H9 (cell line): ENCODE data around the gene MAP2. TPM values are rescaled to one million over a fixed set of nuclear protein-coding genes. Genes with fewer than 3 reads are reported as not detected.

Experiments
- DNase-seq: peaks from one replicate; pipeline ENCODE4 v3.0.0-alpha.2; 2017
- H2AFZ ChIP-seq: one replicate; pipeline ENCODE4 v1.6.1; 2013; ENCODE audit warnings: mild to moderate bottlenecking, low read length, control low read depth, moderate library complexity
- H2AK5ac ChIP-seq: 2 replicates; pipeline ENCODE4 v1.6.1; 2013; ENCODE audit warnings: low read length, control low read depth, mixed read lengths; ENCODE audit not compliant: insufficient read length
- H2BK120ac ChIP-seq: one replicate; pipeline ENCODE4 v1.6.1; 2013; ENCODE audit warnings: low read depth, mild to moderate bottlenecking, low read length, control low read depth, inconsistent platforms; ENCODE audit not compliant: poor library complexity, severe bottlenecking
- H2BK12ac ChIP-seq: 2 replicates; pipeline ENCODE4 v1.6.1; 2013; ENCODE audit warnings: low read length, control low read depth, mixed read lengths, low read depth; ENCODE audit not compliant: insufficient read length
- H2BK15ac ChIP-seq: 2 replicates; pipeline ENCODE4 v1.6.1; 2013; ENCODE audit warnings: low read depth, low read length, control low read depth
- H2BK20ac ChIP-seq: one replicate; pipeline ENCODE4 v1.6.1; 2013; ENCODE audit warnings: low read depth, mild to moderate bottlenecking, low read length, control low read depth, inconsistent platforms; ENCODE audit not compliant: poor library complexity, severe bottlenecking
- H2BK5ac ChIP-seq: 2 replicates; pipeline ENCODE4 v1.6.1; 2013; ENCODE audit warnings: low read length, control low read depth, mixed read lengths; ENCODE audit not compliant: insufficient read length
- H3K14ac ChIP-seq: 2 replicates; pipeline ENCODE4 v1.6.1; 2013; ENCODE audit warnings: low read length, control low read depth; ENCODE audit not compliant: insufficient read depth
- H3K18ac ChIP-seq: 2 replicates; pipeline ENCODE4 v1.6.1; 2013; ENCODE audit warnings: low read depth, mild to moderate bottlenecking, mixed read lengths, low read length, control low read depth; ENCODE audit not compliant: insufficient read length
- H3K23ac ChIP-seq: 2 replicates; pipeline ENCODE4 v1.6.1; 2013; ENCODE audit warnings: low read length, control low read depth, mixed read lengths, low read depth; ENCODE audit not compliant: insufficient read length
- H3K23me2 ChIP-seq: 2 replicates; pipeline ENCODE4 v1.6.1; 2013; ENCODE audit warnings: low read depth, mild to moderate bottlenecking, mixed read lengths, low read length, control low read depth; ENCODE audit not compliant: insufficient read length, poor library complexity, severe bottlenecking
- H3K27ac ChIP-seq: 2 replicates; pipeline ENCODE4 v1.5.1; 2013; ENCODE audit warnings: low read length, control low read depth, mixed read lengths, low read depth; ENCODE audit not compliant: insufficient read length
- H3K27me3 ChIP-seq: 2 replicates; pipeline ENCODE4 v1.6.1; 2013; ENCODE audit warnings: low read length, control low read depth, inconsistent platforms; ENCODE audit not compliant: insufficient read depth
- H3K4ac ChIP-seq: 2 replicates; pipeline ENCODE4 v1.6.1; 2013; ENCODE audit warnings: low read depth, mild to moderate bottlenecking, control low read depth, inconsistent platforms, low read length, moderate library complexity
- H3K4me1 ChIP-seq: 2 replicates; pipeline ENCODE4 v1.6.1; 2013; ENCODE audit warnings: low read length, control low read depth, inconsistent platforms; ENCODE audit not compliant: insufficient read depth
- H3K4me2 ChIP-seq: 2 replicates; pipeline ENCODE4 v1.6.1; 2013; ENCODE audit warnings: low read length, control low read depth, mixed read lengths; ENCODE audit not compliant: insufficient read length, insufficient read depth
- H3K56ac ChIP-seq: 2 replicates; pipeline ENCODE4 v1.6.1; 2013; ENCODE audit warnings: low read depth, mild to moderate bottlenecking, mixed read lengths, low read length, control low read depth; ENCODE audit not compliant: insufficient read length
- H3K79me1 ChIP-seq: 2 replicates; pipeline ENCODE4 v1.6.1; 2013; ENCODE audit warnings: low read depth, mild to moderate bottlenecking, moderate library complexity, low read length, control low read depth, inconsistent platforms; ENCODE audit not compliant: insufficient read depth, poor library complexity, severe bottlenecking
- H3K79me2 ChIP-seq: 2 replicates; pipeline ENCODE4 v1.6.1; 2013; ENCODE audit warnings: low read length, control low read depth, inconsistent platforms; ENCODE audit not compliant: insufficient read depth
- H3K9ac ChIP-seq: 2 replicates; pipeline ENCODE4 v1.6.1; 2013; ENCODE audit warnings: low read length, control low read depth, mixed read lengths; ENCODE audit not compliant: insufficient read length; ENCODE audit errors: extremely low read depth
- H3K9me3 ChIP-seq: one replicate; pipeline ENCODE4 v1.6.1; 2013; ENCODE audit warnings: low read depth, low read length, inconsistent platforms; ENCODE audit not compliant: control insufficient read depth
- H3T11ph ChIP-seq: one replicate; pipeline ENCODE4 v1.6.1; 2013; ENCODE audit warnings: mild to moderate bottlenecking, low read length, control low read depth, inconsistent platforms
- H4K20me1 ChIP-seq: one replicate; pipeline ENCODE4 v1.6.1; 2013; ENCODE audit not compliant: control insufficient read depth, insufficient read length, insufficient read depth
- H4K5ac ChIP-seq: 2 replicates; pipeline ENCODE4 v1.6.1; 2013; ENCODE audit warnings: low read depth, mild to moderate bottlenecking, mixed read lengths, low read length, control low read depth; ENCODE audit not compliant: insufficient read length
- H4K8ac ChIP-seq: replicated peaks from 2 replicates; pipeline ENCODE4 v1.6.1; 2013; ENCODE audit warnings: low read length, control low read depth, mixed read lengths, low read depth; ENCODE audit not compliant: insufficient read length
- H4K91ac ChIP-seq: 2 replicates; pipeline ENCODE4 v1.6.1; 2013; ENCODE audit warnings: low read depth, mild to moderate bottlenecking, moderate library complexity, mixed read lengths, low read length, control low read depth; ENCODE audit not compliant: insufficient read length
- H3K27ac Mint-ChIP-seq, 3 experiments: 2 replicates in 2 of 3; 3 replicates in 1 of 3; pipeline ENCODE4 v1.8.0; 2020 to 2021; ENCODE audit warnings: mixed read lengths in 3 of 3, mild to moderate bottlenecking in 1 of 3, moderate library complexity in 1 of 3
- H3K27me3 Mint-ChIP-seq: 2 replicates; pipeline ENCODE4 v1.8.0; 2021; ENCODE audit warnings: low read depth, mild to moderate bottlenecking, moderate library complexity, mixed read lengths
- H3K36me3 Mint-ChIP-seq, 3 experiments: 2 replicates in 2 of 3; 3 replicates in 1 of 3; pipeline ENCODE4 v1.8.0; 2020 to 2021; ENCODE audit warnings: low read depth in 3 of 3, mixed read lengths in 3 of 3; ENCODE audit not compliant: insufficient read depth in 1 of 3
- H3K4me1 Mint-ChIP-seq, 2 experiments: 2 replicates each; pipeline ENCODE4 v1.8.0; 2020; ENCODE audit warnings: mixed read lengths in 2 of 2
- H3K4me3 Mint-ChIP-seq, 2 experiments: 2 replicates in 1 of 2; 3 replicates in 1 of 2; pipeline ENCODE4 v1.8.0; 2020 to 2021; ENCODE audit warnings: mild to moderate bottlenecking in 2 of 2, mixed read lengths in 2 of 2, moderate library complexity in 1 of 2
- H3K9me3 Mint-ChIP-seq, 2 experiments: 2 replicates in 1 of 2; 3 replicates in 1 of 2; pipeline ENCODE4 v1.8.0; 2020; ENCODE audit warnings: mild to moderate bottlenecking in 2 of 2, mixed read lengths in 2 of 2, moderate library complexity in 1 of 2
- WGBS: extraction: QIAGEN DNeasy Blood & Tissue Kit; methylation state at CpG from one replicate; pipeline ENCODE4 v1.1.7; 2013; ENCODE audit warnings: missing lambda C conversion rate, low lambda C conversion rate, mixed read lengths; ENCODE audit not compliant: insufficient read length; ENCODE audit errors: extremely low coverage; 5-methylcytosine and 5-hydroxymethylcytosine counted together
- total RNA-seq: library from RNA; stranded (reverse); gene quantifications from 2 replicates; pipeline ENCODE4 v1.2.1, GENCODE V29; 2021
- TF ChIP-seq, protein P1 (sequence below): fragments of 200-600 bp; sonication (generic); conservative IDR thresholded peaks from 3 replicates; pipeline ENCODE4 v1.8.0; 2021; ENCODE audit warnings: antibody characterized with exemption, mild to moderate bottlenecking

MAP2 gene
- total RNA-seq, 1 experiment from 2014 or later, result 0.87 TPM

- Histone ChIP-seq H2BK5ac (no peak overlapping the region), H3K4ac (no peak overlapping the region), H3K27ac (no peak overlapping the region), H2BK12ac (no peak overlapping the region), H2BK120ac (no peak overlapping the region), H3K27me3 (no peaks in the 10 kb centered on the region), H2BK15ac (no peak overlapping the region), H3K79me1 (no peaks in the 10 kb centered on the region), H4K5ac (no peak overlapping the region), H3K56ac (no peak overlapping the region), H3K23ac (no peak overlapping the region), H3K9me3 (no peaks in the 10 kb centered on the region), H3K79me2 (no peaks in the 10 kb centered on the region), H2AFZ (no peak overlapping the region), H3T11ph (no peak overlapping the region), H2BK20ac (no peak overlapping the region), H3K4me1 (no peaks in the 10 kb centered on the region), H3K9ac (no peak overlapping the region), H3K14ac (no peak overlapping the region), H3K18ac (no peak overlapping the region), H2AK5ac (no peak overlapping the region), H3K23me2 (no peaks in the 10 kb centered on the region), H3K4me2 (no peak overlapping the region), H4K8ac (no peak overlapping the region), H4K20me1 (no peaks in the 10 kb centered on the region), H4K91ac (no peak overlapping the region)
- Mint-ChIP-seq H3K27ac (no peak overlapping the region), H3K4me1 (peaks cover 0 to 7% of the 10 kb centered on the region in 2 experiments; a peak in 2 of 4 replicates), H3K9me3 (no peaks in the 10 kb centered on the region), H3K27me3 (peaks cover 2% of the 10 kb centered on the region; the same call in 1 of the 2 replicates), H3K4me3 (no peak overlapping the region), H3K36me3 (no peaks in the 10 kb centered on the region)
- DNase-seq, result no peak
- TF ChIP-seq, protein P1, sequence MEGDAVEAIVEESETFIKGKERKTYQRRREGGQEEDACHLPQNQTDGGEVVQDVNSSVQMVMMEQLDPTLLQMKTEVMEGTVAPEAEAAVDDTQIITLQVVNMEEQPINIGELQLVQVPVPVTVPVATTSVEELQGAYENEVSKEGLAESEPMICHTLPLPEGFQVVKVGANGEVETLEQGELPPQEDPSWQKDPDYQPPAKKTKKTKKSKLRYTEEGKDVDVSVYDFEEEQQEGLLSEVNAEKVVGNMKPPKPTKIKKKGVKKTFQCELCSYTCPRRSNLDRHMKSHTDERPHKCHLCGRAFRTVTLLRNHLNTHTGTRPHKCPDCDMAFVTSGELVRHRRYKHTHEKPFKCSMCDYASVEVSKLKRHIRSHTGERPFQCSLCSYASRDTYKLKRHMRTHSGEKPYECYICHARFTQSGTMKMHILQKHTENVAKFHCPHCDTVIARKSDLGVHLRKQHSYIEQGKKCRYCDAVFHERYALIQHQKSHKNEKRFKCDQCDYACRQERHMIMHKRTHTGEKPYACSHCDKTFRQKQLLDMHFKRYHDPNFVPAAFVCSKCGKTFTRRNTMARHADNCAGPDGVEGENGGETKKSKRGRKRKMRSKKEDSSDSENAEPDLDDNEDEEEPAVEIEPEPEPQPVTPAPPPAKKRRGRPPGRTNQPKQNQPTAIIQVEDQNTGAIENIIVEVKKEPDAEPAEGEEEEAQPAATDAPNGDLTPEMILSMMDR, result no peak
- WGBS, result no CpG with 5 or more reads among the region's 5 CpGs
Measured at GRCh38 chr2:209584915-209585314, 161.1 kb downstream of the MAP2 start.
